WTC11 (cell line): ENCODE measurements around the gene DSG2. TPM values are rescaled to one million over a fixed set of nuclear protein-coding genes. Genes with fewer than 3 reads are reported as not detected.

Experiments used
- ATAC-seq: fragments of 200-7000 bp; cut with Tn5 transposase; 2 replicates; pipeline ENCODE4 v1.10.0; 2021; ENCODE audit warnings: mild to moderate bottlenecking, moderate library complexity
- CTCF ChIA-PET: fragments of 300-600 bp; sonication (Branson Sonifier 250); formaldehyde crosslinking; loops from one replicate; lab custom pipeline; 2021; ENCODE audit warnings: antibody characterized with exemption; lab: Charles Lee
- POLR2A ChIA-PET: fragments of 350-600 bp; sonication (Branson Sonifier 250); formaldehyde crosslinking; loops from one replicate; lab custom pipeline; 2021; ENCODE audit warnings: antibody characterized with exemption; lab: Charles Lee
- DNase-seq: peaks from one replicate; pipeline ENCODE4 v3.0.0; 2021; ENCODE audit warnings: low spot score
- H3K27ac Mint-ChIP-seq: 2 replicates; pipeline ENCODE4 v1.8.0; 2021; ENCODE audit warnings: mixed read lengths
- H3K27me3 Mint-ChIP-seq: 2 replicates; pipeline ENCODE4 v1.8.0; 2021; ENCODE audit warnings: low read depth, mild to moderate bottlenecking, moderate library complexity, mixed read lengths
- H3K36me3 Mint-ChIP-seq: 2 replicates; pipeline ENCODE4 v1.8.0; 2021; ENCODE audit warnings: mixed read lengths
- H3K4me1 Mint-ChIP-seq: 2 replicates; pipeline ENCODE4 v1.8.0; 2022; ENCODE audit warnings: mixed read lengths
- H3K4me3 Mint-ChIP-seq: 2 replicates; pipeline ENCODE4 v1.8.0; 2021; ENCODE audit warnings: mild to moderate bottlenecking, moderate library complexity, mixed read lengths
- H3K9me3 Mint-ChIP-seq: 2 replicates; pipeline ENCODE4 v1.8.0; 2021; ENCODE audit warnings: mixed read lengths
- CREM ChIP-seq: sonication (generic); formaldehyde crosslinking; IDR thresholded peaks from 2 replicates; pipeline ENCODE4 v1.8.1; 2022; ENCODE audit warnings: mild to moderate bottlenecking, missing genetic modification reagents, moderate library complexity
- ELF4 ChIP-seq: sonication (generic); formaldehyde crosslinking; IDR thresholded peaks from 2 replicates; pipeline ENCODE4 v1.8.1; 2022; ENCODE audit warnings: low read depth, mild to moderate bottlenecking, moderate library complexity, missing genetic modification reagents
- KAT7 ChIP-seq: sonication (generic); formaldehyde crosslinking; IDR thresholded peaks from 2 replicates; pipeline ENCODE4 v1.8.1; 2023; ENCODE audit warnings: missing genetic modification reagents, mild to moderate bottlenecking, borderline replicate concordance
- NFATC4 ChIP-seq: fragments of 250-450 bp; sonication (Bioruptor Pico); IDR thresholded peaks from 2 replicates; pipeline ENCODE4 v1.9.0; 2021; ENCODE audit warnings: mild to moderate bottlenecking
- NFE2L1 ChIP-seq: sonication (generic); formaldehyde crosslinking; IDR thresholded peaks from 2 replicates; pipeline ENCODE4 v1.8.1; 2023; ENCODE audit warnings: missing genetic modification reagents
- PRRX2 ChIP-seq: fragments of 250-450 bp; sonication (Bioruptor Pico); IDR thresholded peaks from 2 replicates; pipeline ENCODE4 v1.8.0; 2021; ENCODE audit warnings: mild to moderate bottlenecking
- TEAD1 ChIP-seq: sonication (generic); formaldehyde crosslinking; IDR thresholded peaks from 2 replicates; pipeline ENCODE4 v1.8.0; 2022; ENCODE audit warnings: mild to moderate bottlenecking, missing genetic modification reagents
- ZNF138 ChIP-seq: sonication (generic); formaldehyde crosslinking; conservative IDR thresholded peaks from 2 replicates; pipeline ENCODE4 v1.8.1; 2022; ENCODE audit warnings: mild to moderate bottlenecking, moderate library complexity, missing genetic modification reagents
- ZNF396 ChIP-seq: fragments of 250-450 bp; sonication (Bioruptor Pico); IDR thresholded peaks from 2 replicates; pipeline ENCODE4 v1.8.0; 2021; ENCODE audit warnings: mild to moderate bottlenecking, moderate library complexity, borderline replicate concordance
- total RNA-seq: library from RNA; stranded (reverse); gene quantifications from 3 replicates; pipeline ENCODE4 v1.2.3, GENCODE V29; 2021
- TF ChIP-seq, protein P1 (sequence below): sonication (generic); formaldehyde crosslinking; IDR thresholded peaks from 2 replicates; pipeline ENCODE4 v1.8.0; 2023; ENCODE audit warnings: mild to moderate bottlenecking, missing genetic modification reagents

The DSG2 gene
- total RNA-seq, 1 experiment from 2014 or later = 113 TPM

DNA sequence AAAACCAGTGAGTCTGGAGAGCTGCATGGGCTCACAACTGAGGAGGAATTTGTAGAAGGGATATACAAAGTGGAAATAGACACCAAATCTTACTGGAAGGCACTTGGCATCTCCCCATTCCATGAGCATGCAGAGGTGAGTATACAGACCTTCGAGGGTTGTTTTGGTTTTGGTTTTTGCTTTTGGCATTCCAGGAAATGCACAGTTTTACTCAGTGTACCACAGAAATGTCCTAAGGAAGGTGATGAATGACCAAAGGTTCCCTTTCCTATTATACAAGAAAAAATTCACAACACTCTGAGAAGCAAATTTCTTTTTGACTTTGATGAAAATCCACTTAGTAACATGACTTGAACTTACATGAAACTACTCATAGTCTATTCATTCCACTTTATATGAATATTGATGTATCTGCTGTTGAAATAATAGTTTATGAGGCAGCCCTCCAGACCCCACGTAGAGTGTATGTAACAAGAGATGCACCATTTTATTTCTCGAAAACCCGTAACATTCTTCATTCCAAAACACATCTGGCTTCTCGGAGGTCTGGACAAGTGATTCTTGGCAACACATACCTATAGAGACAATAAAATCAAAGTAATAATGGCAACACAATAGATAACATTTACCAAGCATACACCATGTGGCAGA lies 97.3 kb downstream of the DSG2 start:
- Mint-ChIP-seq H3K27ac (no peak overlapping the region), H3K36me3 (no peaks in the 10 kb centered on the region)
- POLR2A ChIA-PET = no interaction called here

DNA sequence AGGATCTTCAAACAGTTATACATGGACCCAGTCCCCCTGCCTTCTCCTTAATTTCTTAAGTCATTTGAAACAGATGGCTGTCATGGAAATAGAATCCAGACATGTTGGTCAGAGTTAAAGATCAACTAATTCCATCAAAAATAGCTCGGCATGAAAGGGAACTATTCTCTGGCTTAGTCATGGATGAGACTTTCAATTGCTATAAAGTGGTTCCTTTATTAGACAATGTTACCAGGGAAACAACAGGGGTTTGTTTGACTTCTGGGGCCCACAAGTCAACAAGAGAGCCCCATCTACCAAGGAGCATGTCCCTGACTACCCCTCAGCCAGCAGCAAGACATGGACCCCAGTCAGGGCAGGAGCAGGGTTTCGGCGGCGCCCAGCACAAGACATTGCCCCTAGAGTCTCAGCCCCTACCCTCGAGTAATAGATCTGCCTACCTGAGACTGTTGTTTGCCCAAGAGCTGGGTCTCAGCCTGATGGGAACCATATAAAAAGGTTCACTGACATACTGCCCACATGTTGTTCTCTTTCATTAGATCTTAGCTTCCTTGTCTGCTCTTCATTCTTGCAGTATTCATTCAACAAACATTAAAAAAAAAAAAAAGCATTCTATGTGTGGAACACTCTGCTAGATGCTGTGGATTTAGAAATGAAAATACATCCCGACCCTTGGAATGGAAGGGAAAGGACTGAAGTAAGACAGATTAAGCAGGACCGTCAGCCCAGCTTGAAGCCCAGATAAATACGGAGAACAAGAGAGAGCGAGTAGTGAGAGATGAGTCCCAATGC lies 98.3 kb downstream of the DSG2 start:
- Mint-ChIP-seq H3K4me1 (peaks cover 2% of the 10 kb centered on the region; the same call in 1 of the 2 replicates), H3K9me3 (peaks cover 3% of the 10 kb centered on the region), H3K36me3 (no peaks in the 10 kb centered on the region), H3K4me3 (no peak overlapping the region), H3K27ac (no peak overlapping the region), H3K27me3 (no peaks in the 10 kb centered on the region)
- CTCF ChIA-PET = no interaction called here
- POLR2A ChIA-PET = no interaction called here
- DNase-seq (no peak), ATAC-seq (no peak)
- TF ChIP-seq ZNF138 (CRISPR knock-in tag) = no peak
- no peak for TF ChIP-seq NFE2L1
- TF ChIP-seq PRRX2 (CRISPR knock-in tag) = no peak
- no peak for TF ChIP-seq ELF4 (CRISPR knock-in tag)
- TF ChIP-seq, protein P1, sequence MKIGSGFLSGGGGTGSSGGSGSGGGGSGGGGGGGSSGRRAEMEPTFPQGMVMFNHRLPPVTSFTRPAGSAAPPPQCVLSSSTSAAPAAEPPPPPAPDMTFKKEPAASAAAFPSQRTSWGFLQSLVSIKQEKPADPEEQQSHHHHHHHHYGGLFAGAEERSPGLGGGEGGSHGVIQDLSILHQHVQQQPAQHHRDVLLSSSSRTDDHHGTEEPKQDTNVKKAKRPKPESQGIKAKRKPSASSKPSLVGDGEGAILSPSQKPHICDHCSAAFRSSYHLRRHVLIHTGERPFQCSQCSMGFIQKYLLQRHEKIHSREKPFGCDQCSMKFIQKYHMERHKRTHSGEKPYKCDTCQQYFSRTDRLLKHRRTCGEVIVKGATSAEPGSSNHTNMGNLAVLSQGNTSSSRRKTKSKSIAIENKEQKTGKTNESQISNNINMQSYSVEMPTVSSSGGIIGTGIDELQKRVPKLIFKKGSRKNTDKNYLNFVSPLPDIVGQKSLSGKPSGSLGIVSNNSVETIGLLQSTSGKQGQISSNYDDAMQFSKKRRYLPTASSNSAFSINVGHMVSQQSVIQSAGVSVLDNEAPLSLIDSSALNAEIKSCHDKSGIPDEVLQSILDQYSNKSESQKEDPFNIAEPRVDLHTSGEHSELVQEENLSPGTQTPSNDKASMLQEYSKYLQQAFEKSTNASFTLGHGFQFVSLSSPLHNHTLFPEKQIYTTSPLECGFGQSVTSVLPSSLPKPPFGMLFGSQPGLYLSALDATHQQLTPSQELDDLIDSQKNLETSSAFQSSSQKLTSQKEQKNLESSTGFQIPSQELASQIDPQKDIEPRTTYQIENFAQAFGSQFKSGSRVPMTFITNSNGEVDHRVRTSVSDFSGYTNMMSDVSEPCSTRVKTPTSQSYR (CRISPR knock-in tag) = no peak

More for the DNA sequence above, 97.3 kb downstream of the DSG2 start:
- Mint-ChIP-seq H3K27me3 (no peaks in the 10 kb centered on the region; the same call in 1 of the 2 replicates), H3K4me1 (peaks cover 2% of the 10 kb centered on the region; the same call in 1 of the 2 replicates), H3K9me3 (peaks cover 3% of the 10 kb centered on the region), H3K4me3 (no peak overlapping the region)
- ATAC-seq (no peak), DNase-seq (no peak)
- CTCF ChIA-PET = no interaction called here
- no peak for TF ChIP-seq KAT7 (CRISPR knock-in tag)

DNA sequence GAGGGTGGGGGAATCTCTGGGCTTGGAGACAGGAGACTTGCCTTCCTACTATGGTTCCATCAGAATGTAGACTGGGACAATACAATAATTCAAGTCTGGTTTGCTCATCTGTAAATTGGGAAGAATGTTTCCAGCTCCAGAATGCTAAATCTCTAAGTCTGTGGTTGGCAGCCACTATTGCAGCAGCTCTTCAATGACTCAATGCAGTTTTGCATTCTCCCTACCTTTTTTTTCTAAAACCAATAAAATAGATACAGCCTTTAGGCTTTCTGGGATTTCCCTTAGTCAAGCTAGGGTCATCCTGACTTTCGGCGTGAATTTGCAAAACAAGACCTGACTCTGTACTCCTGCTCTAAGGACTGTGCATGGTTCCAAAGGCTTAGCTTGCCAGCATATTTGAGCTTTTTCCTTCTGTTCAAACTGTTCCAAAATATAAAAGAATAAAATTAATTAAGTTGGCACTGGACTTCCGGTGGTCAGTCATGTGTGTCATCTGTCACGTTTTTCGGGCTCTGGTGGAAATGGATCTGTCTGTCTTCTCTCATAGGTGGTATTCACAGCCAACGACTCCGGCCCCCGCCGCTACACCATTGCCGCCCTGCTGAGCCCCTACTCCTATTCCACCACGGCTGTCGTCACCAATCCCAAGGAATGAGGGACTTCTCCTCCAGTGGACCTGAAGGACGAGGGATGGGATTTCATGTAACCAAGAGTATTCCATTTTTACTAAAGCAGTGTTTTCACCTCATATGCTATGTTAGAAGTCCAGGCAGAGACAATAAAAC lies 100.2 kb downstream of the DSG2 start:
- Mint-ChIP-seq H3K27me3 (no peaks in the 10 kb centered on the region), H3K27ac (no peak overlapping the region), H3K4me3 (no peak overlapping the region), H3K36me3 (no peaks in the 10 kb centered on the region), H3K4me1 (peaks cover 2% of the 10 kb centered on the region; the same call in 1 of the 2 replicates), H3K9me3 (peaks cover 3% of the 10 kb centered on the region)
- no peak for ATAC-seq
- POLR2A ChIA-PET = no interaction called here
- no peak for TF ChIP-seq ZNF396 (CRISPR knock-in tag)
- TF ChIP-seq TEAD1 (CRISPR knock-in tag) = no peak
- no peak for TF ChIP-seq NFATC4 (CRISPR knock-in tag)
- TF ChIP-seq CREM (CRISPR knock-in tag) = no peak
- DNase-seq = no peak
- CTCF ChIA-PET = interaction anchor here (1.2 kb wide), 1 partner anchor 13 kb away, joined by 3 read pairs; no protein-coding TSS in a partner anchor

Other genes with a start within 250 kb of the DSG2 start
- 0.07 to 0.09 TPM in 2 of 3 replicates, not detected in the other for gene DSG1, start 180.0 kb upstream of the DSG2 start, total RNA-seq
- not detected in 3 replicates for gene DSG4, start 121.4 kb upstream of the DSG2 start, total RNA-seq
- 0.04 TPM in 1 of 3 replicates, not detected in the others for gene DSG3, start 50.4 kb upstream of the DSG2 start, total RNA-seq
- gene TTR, start 93.7 kb downstream of the DSG2 start, total RNA-seq = 1.0 to 1.7 TPM (median 1.3 TPM) in 3 replicates
- gene B4GALT6, start 186.4 kb downstream of the DSG2 start, total RNA-seq = 50.6 to 56.6 TPM (median 50.8 TPM) in 3 replicates